SKM-1 treated with dmso at 0.1 percent for 144 hours (cell line): ENCODE measurements around the gene NOTCH2NLA.
"Not testable (repeated sequence)": the region's sequence is repeated elsewhere in the genome, so short reads cannot be mapped to it uniquely, and the experiment has no call there.

Experiments used
- DNase-seq: peaks from one replicate; lab custom pipeline; 2025; ENCODE audit not compliant: unreplicated experiment; lab: John Stamatoyannopoulos, UW

The NOTCH2NLA gene

DNA sequence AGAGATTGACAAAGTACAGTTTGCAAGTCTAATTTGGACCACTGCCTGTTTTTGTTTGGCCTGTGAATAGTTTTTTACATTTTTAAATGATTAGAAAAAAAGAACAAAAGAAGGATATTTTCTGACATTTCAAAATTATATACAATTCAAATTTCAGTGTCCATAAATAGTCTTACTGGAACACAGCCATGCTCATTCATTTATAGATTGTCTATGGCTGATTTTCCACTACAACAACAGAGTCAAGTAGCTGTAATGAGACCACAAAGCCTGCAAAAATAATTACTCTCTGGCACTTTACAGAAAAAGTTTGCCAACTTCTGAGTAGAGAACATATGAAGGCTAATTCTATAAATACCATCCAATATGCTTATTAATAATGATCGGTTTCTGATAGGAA, 61.1 kb downstream of the NOTCH2NLA start:
- not testable (repeated sequence) for DNase-seq

DNA sequence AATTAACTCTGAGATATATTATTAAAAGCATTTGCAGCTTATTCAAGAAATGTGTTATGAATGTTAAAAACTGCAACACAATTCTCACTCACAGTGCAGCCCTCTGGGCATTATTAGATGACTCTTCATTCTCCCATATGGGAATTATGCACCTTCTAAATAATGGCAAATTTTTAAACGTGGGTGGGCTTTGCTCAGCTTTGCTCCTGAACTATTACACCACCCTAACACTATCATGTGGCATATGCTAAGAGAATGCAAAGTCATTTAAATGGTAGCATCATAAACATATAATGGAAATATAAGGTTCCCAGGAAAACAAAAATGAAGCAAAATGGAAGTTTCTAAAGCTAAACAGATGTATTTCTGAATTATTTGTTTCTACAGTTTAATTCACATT, 61.5 kb downstream of the NOTCH2NLA start:
- not testable (repeated sequence) for DNase-seq

DNA sequence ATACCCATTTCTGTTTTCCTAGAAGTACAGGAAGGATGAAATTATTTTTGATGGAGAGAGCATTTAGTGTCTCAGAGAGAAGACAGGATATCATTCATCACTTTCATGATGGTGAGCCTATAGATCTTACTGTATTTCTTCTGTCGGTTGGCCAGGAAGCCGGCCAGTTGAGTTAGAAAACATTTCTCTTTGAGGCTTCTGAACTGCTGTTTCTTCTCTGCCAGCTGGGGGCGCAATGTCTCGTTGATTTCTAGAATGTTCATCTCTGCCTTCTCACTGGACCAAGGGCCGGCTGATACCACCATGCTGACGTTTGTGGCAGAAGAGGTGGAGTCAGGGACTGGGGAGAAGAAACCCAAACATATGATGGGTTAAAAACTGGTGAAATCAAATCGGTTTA, 84.4 kb downstream of the NOTCH2NLA start, which contains the start of gene NBPF10:
Gene NBPF10 (minus strand): TSS at position 340 of the 400 bp plus-strand sequence. CDS start 35 bp downstream, at position 305.
- DNase-seq: not testable (repeated sequence)
